ENCODE data around the gene AFAP1L1.

DNA sequence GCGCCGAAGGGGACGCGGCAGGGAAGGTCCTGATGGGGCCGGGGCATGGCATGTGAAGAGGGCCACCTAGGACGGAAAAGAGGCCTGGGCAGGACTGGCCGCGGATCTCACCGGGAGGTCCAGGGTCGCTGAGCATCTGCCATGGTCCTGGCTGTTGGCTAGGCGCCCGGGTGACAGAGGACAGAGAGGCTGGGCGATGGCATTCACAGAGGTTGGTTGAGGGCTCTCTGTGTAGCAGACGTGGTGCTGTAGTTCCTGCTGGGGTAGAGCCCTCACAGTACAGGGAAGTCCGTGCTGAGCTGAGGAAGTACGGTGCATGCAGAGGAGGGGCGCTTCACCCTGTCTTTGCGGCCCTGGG is 86.6 kb downstream of the AFAP1L1 start:
- no peak for TF ChIP-seq GATA2 (IDR thresholded peaks at IDR 0.05; ENCODE audit: low read depth, low read length)
- no peak for TF ChIP-seq GATA3 (IDR thresholded peaks at IDR 0.05; ENCODE audit: low read depth, low read length)

All from SH-SY5Y (cell line).